HG03439 (cell line): Measurements from ENCODE around the gene SLC4A9.

Experiments used
- ATAC-seq: cut with Tn5 transposase; IDR thresholded peaks from one replicate; pipeline ENCODE4 v1.9.1; 2021; ENCODE audit warnings: mild to moderate bottlenecking, moderate library complexity; ENCODE audit not compliant: unreplicated experiment

The SLC4A9 gene

GRCh38 chr5:140360101-140360500 lies at the start of gene SLC4A9:
Gene SLC4A9, plus strand, starts transcription at chr5:140360194. Its CDS starts 43 bp downstream, at chr5:140360237.
- no peak for ATAC-seq

GRCh38 chr5:140310434-140310833 lies 49.6 kb upstream of the SLC4A9 start:
- ATAC-seq, result no peak

- no peak for ATAC-seq
These were observed 49.0 kb upstream of the SLC4A9 start for GRCh38 chr5:140311011-140311467.

- ATAC-seq, result no peak
These were observed 47.8 kb upstream of the SLC4A9 start for GRCh38 chr5:140312067-140312790.

GRCh38 chr5:140312791-140313189 lies 47.2 kb upstream of the SLC4A9 start:
- ATAC-seq, result no peak

GRCh38 chr5:140317859-140318258 lies 42.1 kb upstream of the SLC4A9 start:
- ATAC-seq, result no peak

- no peak for ATAC-seq
These were observed 41.2 kb upstream of the SLC4A9 start for GRCh38 chr5:140318792-140319191.

- no peak for ATAC-seq
These were observed 40.2 kb upstream of the SLC4A9 start for GRCh38 chr5:140319833-140320232.

GRCh38 chr5:140321796-140322195 lies 38.2 kb upstream of the SLC4A9 start:
- no peak for ATAC-seq

GRCh38 chr5:140322751-140323731 lies 37.0 kb upstream of the SLC4A9 start:
- ATAC-seq, result no peak

GRCh38 chr5:140324041-140324600 lies 35.9 kb upstream of the SLC4A9 start:
- ATAC-seq, result no peak

GRCh38 chr5:140324617-140325241 lies 35.3 kb upstream of the SLC4A9 start:
- no peak for ATAC-seq

- no peak for ATAC-seq
These were observed 34.5 kb upstream of the SLC4A9 start for GRCh38 chr5:140325486-140325885.

GRCh38 chr5:140327589-140327988 lies 32.4 kb upstream of the SLC4A9 start:
- ATAC-seq, result no peak

- no peak for ATAC-seq
These were observed 31.8 kb upstream of the SLC4A9 start for GRCh38 chr5:140328036-140328764.

- ATAC-seq, result no peak
These were observed 30.1 kb upstream of the SLC4A9 start for GRCh38 chr5:140329739-140330481.

GRCh38 chr5:140331638-140332037 lies 28.4 kb upstream of the SLC4A9 start:
- ATAC-seq, result no peak

- no peak for ATAC-seq
These were observed 23.6 kb upstream of the SLC4A9 start for GRCh38 chr5:140336388-140336787.

GRCh38 chr5:140337880-140338279 lies 22.1 kb upstream of the SLC4A9 start:
- ATAC-seq, result no peak

GRCh38 chr5:140338336-140338735 lies 21.7 kb upstream of the SLC4A9 start:
- ATAC-seq, result no peak
